ENCODE results near the gene TMEM184B.

TMEM184B gene

GRCh38 chr22:38202437-38203089 lies 70.2 kb downstream of the TMEM184B start:
- no peak for TF ChIP-seq Cebpa-rat (IDR thresholded peaks at IDR 0.05)
- peak overlapping the region; percentile 100 for H3K4me2 ChIP-seq
- peaks cover 77% of the 10 kb centered on the region for H3K4me1 ChIP-seq
- H3K4me3 ChIP-seq: peak overlapping the region; percentile 83
- peak overlapping the region; percentile 69 for H3K27ac ChIP-seq
- H3K9me3 ChIP-seq: no peaks in the 10 kb centered on the region
- no peaks in the 10 kb centered on the region for H3K36me3 ChIP-seq
- peak overlapping the region; percentile 78 for H3K9ac ChIP-seq
- H3K27me3 ChIP-seq: no peaks in the 10 kb centered on the region
- peaks cover 35% of the 10 kb centered on the region for H4K20me1 ChIP-seq

GRCh38 chr22:38201711-38202436 lies 70.9 kb downstream of the TMEM184B start, which contains the start of gene MAFF:
TSS of gene MAFF (plus strand) at chr22:38201994. CDS start at chr22:38213854, 11,860 bp downstream.
- Histone ChIP-seq H3K27me3 (no peaks in the 10 kb centered on the region), H4K20me1 (peaks cover 35% of the 10 kb centered on the region), H3K4me2 (peak within 1 kb of the TSS; percentile 100), H3K4me3 (peak within 1 kb of the TSS; percentile 83), H3K9ac (peak within 1 kb of the TSS; percentile 78), H3K9me3 (no peaks in the 10 kb centered on the region), H3K4me1 (peaks cover 84% of the 10 kb centered on the region), H3K27ac (peak within 1 kb of the TSS; percentile 69), H3K36me3 (no peaks in the 10 kb centered on the region)
- no peak for TF ChIP-seq Cebpa-rat (IDR thresholded peaks at IDR 0.05)

- Histone ChIP-seq H3K4me3 (no peak overlapping the region), H3K36me3 (no peaks in the 10 kb centered on the region), H3K4me2 (peak overlapping the region; percentile 100), H3K4me1 (peaks cover 85% of the 10 kb centered on the region), H3K9ac (no peak overlapping the region; the same call in 1 of the 2 replicates), H3K27ac (no peak overlapping the region), H3K9me3 (no peaks in the 10 kb centered on the region), H3K27me3 (no peaks in the 10 kb centered on the region), H4K20me1 (peaks cover 30% of the 10 kb centered on the region)
- TF ChIP-seq Cebpa-rat (IDR thresholded peaks at IDR 0.05): no peak
These were observed 71.5 kb downstream of the TMEM184B start for GRCh38 chr22:38201371-38201710.

GRCh38 chr22:38199826-38200559 lies 72.8 kb downstream of the TMEM184B start:
- no peak overlapping the region for H3K9ac ChIP-seq
- H3K4me1 ChIP-seq: peaks cover 75% of the 10 kb centered on the region

GRCh38 chr22:38196791-38197419 lies 75.9 kb downstream of the TMEM184B start:
- no peaks in the 10 kb centered on the region; the same call in 1 of the 2 replicates for H3K27me3 ChIP-seq
- H3K9me3 ChIP-seq: no peaks in the 10 kb centered on the region
- no peak overlapping the region for H3K27ac ChIP-seq
- no peak overlapping the region for H3K9ac ChIP-seq
- H3K4me1 ChIP-seq: peaks cover 73% of the 10 kb centered on the region
- H3K4me3 ChIP-seq: no peak overlapping the region
- no peak for TF ChIP-seq Cebpa-rat (IDR thresholded peaks at IDR 0.05)
- H3K36me3 ChIP-seq: no peaks in the 10 kb centered on the region
- H3K4me2 ChIP-seq: peak overlapping the region; percentile 8; the same call in 1 of the 2 replicates
- H4K20me1 ChIP-seq: no peaks in the 10 kb centered on the region

More at GRCh38 chr22:38199826-38200559, 72.8 kb downstream of the TMEM184B start:
- Histone ChIP-seq H3K27ac (no peak overlapping the region), H3K27me3 (no peaks in the 10 kb centered on the region), H3K9me3 (no peaks in the 10 kb centered on the region), H3K4me3 (no peak overlapping the region), H3K4me2 (peak overlapping the region; percentile 100), H3K36me3 (no peaks in the 10 kb centered on the region), H4K20me1 (peaks cover 16% of the 10 kb centered on the region)
- no peak for TF ChIP-seq Cebpa-rat (IDR thresholded peaks at IDR 0.05)

GRCh38 chr22:38193580-38193979 lies 79.2 kb downstream of the TMEM184B start:
- Histone ChIP-seq H3K27ac (no peak overlapping the region), H4K20me1 (no peaks in the 10 kb centered on the region), H3K9me3 (no peaks in the 10 kb centered on the region), H3K36me3 (no peaks in the 10 kb centered on the region), H3K4me2 (peak overlapping the region; percentile 67), H3K4me1 (peaks cover 50% of the 10 kb centered on the region), H3K4me3 (no peak overlapping the region), H3K27me3 (no peaks in the 10 kb centered on the region; the same call in 1 of the 2 replicates), H3K9ac (no peak overlapping the region)
- TF ChIP-seq Cebpa-rat (IDR thresholded peaks at IDR 0.05): no peak

- H3K27me3 ChIP-seq: no peaks in the 10 kb centered on the region; the same call in 1 of the 2 replicates
- no peak overlapping the region for H3K9ac ChIP-seq
- no peak for TF ChIP-seq Cebpa-rat (IDR thresholded peaks at IDR 0.05)
- H3K27ac ChIP-seq: no peak overlapping the region
- peaks cover 41% of the 10 kb centered on the region for H3K4me1 ChIP-seq
- no peak overlapping the region for H3K4me3 ChIP-seq
- no peak overlapping the region for H3K4me2 ChIP-seq
- H4K20me1 ChIP-seq: no peaks in the 10 kb centered on the region
- no peaks in the 10 kb centered on the region for H3K36me3 ChIP-seq
- H3K9me3 ChIP-seq: no peaks in the 10 kb centered on the region
These were observed 80.3 kb downstream of the TMEM184B start for GRCh38 chr22:38192475-38192863.

GRCh38 chr22:38191731-38192474 lies 80.9 kb downstream of the TMEM184B start:
- H3K9ac ChIP-seq: no peak overlapping the region
- no peak overlapping the region for H3K4me2 ChIP-seq
- no peaks in the 10 kb centered on the region for H3K36me3 ChIP-seq
- H3K9me3 ChIP-seq: no peaks in the 10 kb centered on the region
- TF ChIP-seq Cebpa-rat (IDR thresholded peaks at IDR 0.05): no peak
- peaks cover 36% of the 10 kb centered on the region for H3K4me1 ChIP-seq
- H4K20me1 ChIP-seq: no peaks in the 10 kb centered on the region
- no peaks in the 10 kb centered on the region; the same call in 1 of the 2 replicates for H3K27me3 ChIP-seq
- no peak overlapping the region for H3K4me3 ChIP-seq
- H3K27ac ChIP-seq: no peak overlapping the region

- no peak for TF ChIP-seq Cebpa-rat (IDR thresholded peaks at IDR 0.05)
These were observed 81.8 kb downstream of the TMEM184B start for GRCh38 chr22:38191055-38191454.

More at GRCh38 chr22:38191055-38191454, 81.8 kb downstream of the TMEM184B start:
- Histone ChIP-seq H3K9me3 (no peaks in the 10 kb centered on the region), H3K4me2 (no peak overlapping the region), H3K9ac (no peak overlapping the region), H3K27ac (no peak overlapping the region), H3K4me3 (no peak overlapping the region), H4K20me1 (no peaks in the 10 kb centered on the region), H3K4me1 (peaks cover 39% of the 10 kb centered on the region), H3K27me3 (no peaks in the 10 kb centered on the region; the same call in 1 of the 2 replicates), H3K36me3 (no peaks in the 10 kb centered on the region)
